PC-3 (cell line): ENCODE results near the gene STPG3.

ENCODE experiments used
- EZH2 ChIP-seq: fragments of 300-600 bp; sonication (generic); IDR thresholded peaks from one replicate; pipeline ENCODE4 v1.6.1; 2017; ENCODE audit warnings: antibody characterized with exemption, mild to moderate bottlenecking, low read length; ENCODE audit not compliant: unreplicated experiment
- EZH2phosphoT487 ChIP-seq: fragments of 300-600 bp; sonication (generic); IDR thresholded peaks from 2 replicates; pipeline ENCODE4 v1.6.1; 2018; ENCODE audit warnings: mild to moderate bottlenecking, antibody characterized with exemption, low read length, borderline replicate concordance
- TF ChIP-seq, protein P1 (sequence below): fragments of 300-600 bp; sonication (generic); conservative IDR thresholded peaks from 2 replicates; pipeline ENCODE4 v1.5.1; 2017; ENCODE audit warnings: antibody characterized with exemption, low read depth, mild to moderate bottlenecking, low read length

DNA sequence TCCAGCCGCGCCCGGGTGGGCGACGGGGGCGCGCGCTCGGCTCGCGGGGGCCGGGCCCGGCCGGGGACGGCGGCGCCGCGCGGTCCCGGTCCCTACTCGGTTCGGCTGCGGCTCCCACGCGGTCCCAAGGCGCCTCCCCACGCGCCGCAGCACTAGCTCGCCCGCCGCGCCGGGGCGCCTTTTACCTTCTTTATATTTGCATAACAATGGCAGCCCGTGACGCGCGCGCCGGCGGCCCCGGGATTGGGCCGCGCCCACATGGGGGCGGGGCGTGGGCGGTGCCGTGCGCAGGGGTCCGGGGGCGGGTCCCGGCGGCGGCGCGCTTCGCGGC is 51.0 kb downstream of the STPG3 start, which contains the start of gene NRARP:
- TF ChIP-seq, protein P1, sequence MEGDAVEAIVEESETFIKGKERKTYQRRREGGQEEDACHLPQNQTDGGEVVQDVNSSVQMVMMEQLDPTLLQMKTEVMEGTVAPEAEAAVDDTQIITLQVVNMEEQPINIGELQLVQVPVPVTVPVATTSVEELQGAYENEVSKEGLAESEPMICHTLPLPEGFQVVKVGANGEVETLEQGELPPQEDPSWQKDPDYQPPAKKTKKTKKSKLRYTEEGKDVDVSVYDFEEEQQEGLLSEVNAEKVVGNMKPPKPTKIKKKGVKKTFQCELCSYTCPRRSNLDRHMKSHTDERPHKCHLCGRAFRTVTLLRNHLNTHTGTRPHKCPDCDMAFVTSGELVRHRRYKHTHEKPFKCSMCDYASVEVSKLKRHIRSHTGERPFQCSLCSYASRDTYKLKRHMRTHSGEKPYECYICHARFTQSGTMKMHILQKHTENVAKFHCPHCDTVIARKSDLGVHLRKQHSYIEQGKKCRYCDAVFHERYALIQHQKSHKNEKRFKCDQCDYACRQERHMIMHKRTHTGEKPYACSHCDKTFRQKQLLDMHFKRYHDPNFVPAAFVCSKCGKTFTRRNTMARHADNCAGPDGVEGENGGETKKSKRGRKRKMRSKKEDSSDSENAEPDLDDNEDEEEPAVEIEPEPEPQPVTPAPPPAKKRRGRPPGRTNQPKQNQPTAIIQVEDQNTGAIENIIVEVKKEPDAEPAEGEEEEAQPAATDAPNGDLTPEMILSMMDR = no peak
- no peak for TF ChIP-seq EZH2phosphoT487
- TF ChIP-seq EZH2 = no peak
